Stimulated activated CD8-positive, alpha-beta memory T cell treated with anti-CD3 and anti-CD28 coated beads, Interleukin-15, amount 100 ng/mL, for 4 hours (primary cell): ENCODE results near the gene ADCY5.
"Not testable (repeated sequence)": the region's sequence is repeated elsewhere in the genome, so short reads cannot be mapped to it uniquely, and the experiment has no call there.

Experiments used
- DNase-seq, 2 donors: peaks; one replicate each; pipeline ENCODE4 v3.0.0-alpha.2; 2020; ENCODE audit warnings: low read depth in 2 of 2

Gene ADCY5

GRCh38 chr3:123448536-123449101, at the start of gene ADCY5:
Gene ADCY5, minus strand, starts transcription at chr3:123449090. Its CDS starts 545 bp downstream, at chr3:123448545.
- DNase-seq = no peak

- no peak for DNase-seq
These were observed 45.0 kb upstream of the ADCY5 start for GRCh38 chr3:123493912-123494311.

- no peak for DNase-seq
These were observed 43.2 kb upstream of the ADCY5 start for GRCh38 chr3:123491966-123492587.

- no peak for DNase-seq
These were observed 40.6 kb upstream of the ADCY5 start for GRCh38 chr3:123489400-123490004.

- DNase-seq = no peak
These were observed 39.9 kb upstream of the ADCY5 start for GRCh38 chr3:123488645-123489347.

GRCh38 chr3:123487063-123487462, 38.2 kb upstream of the ADCY5 start:
- DNase-seq = not testable (repeated sequence)

GRCh38 chr3:123486460-123486859, 37.6 kb upstream of the ADCY5 start:
- no peak for DNase-seq

GRCh38 chr3:123485551-123485950, 36.7 kb upstream of the ADCY5 start:
- no peak for DNase-seq

GRCh38 chr3:123483146-123483545, 34.3 kb upstream of the ADCY5 start:
- no peak for DNase-seq

- DNase-seq = no peak
These were observed 33.0 kb upstream of the ADCY5 start for GRCh38 chr3:123481722-123482457.

GRCh38 chr3:123481071-123481470, 32.2 kb upstream of the ADCY5 start:
- no peak for DNase-seq

GRCh38 chr3:123480428-123480827, 31.5 kb upstream of the ADCY5 start:
- DNase-seq = no peak

- no peak for DNase-seq
These were observed 31.0 kb upstream of the ADCY5 start for GRCh38 chr3:123479891-123480290.

- no peak for DNase-seq
These were observed 29.4 kb upstream of the ADCY5 start for GRCh38 chr3:123478314-123478713.

- DNase-seq = no peak
These were observed 28.3 kb upstream of the ADCY5 start for GRCh38 chr3:123476967-123477750.

GRCh38 chr3:123475786-123476185, 26.9 kb upstream of the ADCY5 start:
- no peak for DNase-seq

- DNase-seq = no peak
These were observed 22.2 kb upstream of the ADCY5 start for GRCh38 chr3:123471106-123471505.

- DNase-seq = no peak
These were observed 20.6 kb upstream of the ADCY5 start for GRCh38 chr3:123469323-123469995.

- DNase-seq = no peak
These were observed 18.2 kb upstream of the ADCY5 start for GRCh38 chr3:123467046-123467445.

GRCh38 chr3:123464211-123464610, 15.3 kb upstream of the ADCY5 start:
- DNase-seq = no peak

GRCh38 chr3:123459862-123460261, 11.0 kb upstream of the ADCY5 start:
- no peak for DNase-seq
